ENCODE results near the gene RTTN. TPM values are rescaled to one million over a fixed set of nuclear protein-coding genes. Genes with fewer than 3 reads are reported as not detected.

The RTTN gene
- total RNA-seq, 1 experiment from 2014 or later, result 21.8 TPM

DNA sequence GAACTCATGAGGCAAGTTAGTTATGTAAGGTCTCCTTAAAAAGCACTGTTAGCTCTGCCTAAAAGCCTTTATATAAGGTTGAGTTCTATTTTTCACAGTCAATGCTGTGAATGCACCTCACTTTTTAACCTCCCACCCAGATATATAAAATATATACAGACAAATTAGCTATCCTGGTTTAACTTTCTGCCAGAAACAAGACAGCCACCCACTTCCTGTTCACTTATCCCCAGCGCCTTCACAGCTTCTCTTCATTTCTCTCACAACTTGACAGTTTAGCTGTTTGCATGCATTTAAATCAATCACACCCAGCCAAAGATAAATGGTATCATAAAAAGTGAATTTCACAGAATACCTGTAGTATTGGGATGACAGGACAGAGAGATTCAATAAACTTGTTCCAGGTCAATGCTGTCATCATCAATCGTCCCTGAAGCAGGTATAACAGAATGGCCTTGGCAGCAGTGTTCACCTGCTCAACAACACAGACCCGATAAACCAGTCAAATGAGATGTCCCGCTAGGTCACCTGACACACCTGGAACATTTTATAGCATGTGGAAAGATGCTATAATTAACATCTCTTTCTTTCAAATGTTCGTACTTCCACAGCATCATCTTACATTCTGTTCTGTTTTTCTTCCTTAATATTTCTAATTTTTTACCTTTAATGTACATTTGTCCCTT lies 55.7 kb downstream of the RTTN start:
- Histone ChIP-seq H3K36me3 (replicated peaks; ENCODE audit: control insufficient read depth, insufficient read depth, low read length) (no peaks in the 10 kb centered on the region; the same call in 1 of the 2 replicates), H3K27me3 (ENCODE audit: control insufficient read depth, insufficient read depth, low read length) (no peaks in the 10 kb centered on the region), H3K4me3 (ENCODE audit: insufficient read depth, low read depth, low read length) (no peak overlapping the region)
- no peak for DNase-seq

DNA sequence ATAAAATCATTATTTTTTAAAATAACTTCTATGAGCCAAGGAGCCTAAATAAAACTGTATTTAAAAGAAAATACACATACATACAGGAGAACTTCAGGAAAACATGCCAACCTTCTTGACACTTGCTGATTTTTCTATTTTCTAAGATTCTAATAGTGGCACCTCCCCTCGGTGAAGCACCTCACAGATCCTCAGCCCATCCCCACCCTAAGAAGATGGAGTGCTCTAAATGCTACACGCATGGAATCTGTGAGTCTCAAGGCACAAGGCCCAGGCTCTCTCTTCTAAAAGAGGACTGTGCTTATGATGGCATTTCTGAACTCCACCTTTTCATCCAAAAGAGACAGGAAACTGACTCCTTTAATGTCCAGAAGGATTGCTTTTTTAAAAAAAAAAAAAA lies 56.3 kb downstream of the RTTN start:
- no peaks in the 10 kb centered on the region; the same call in 1 of the 2 replicates for H3K36me3 ChIP-seq (replicated peaks; ENCODE audit: control insufficient read depth, insufficient read depth, low read length)
- DNase-seq, result no peak
- H3K27me3 ChIP-seq (ENCODE audit: control insufficient read depth, insufficient read depth, low read length), result no peaks in the 10 kb centered on the region
- H3K4me3 ChIP-seq (ENCODE audit: insufficient read depth, low read depth, low read length), result no peak overlapping the region

DNA sequence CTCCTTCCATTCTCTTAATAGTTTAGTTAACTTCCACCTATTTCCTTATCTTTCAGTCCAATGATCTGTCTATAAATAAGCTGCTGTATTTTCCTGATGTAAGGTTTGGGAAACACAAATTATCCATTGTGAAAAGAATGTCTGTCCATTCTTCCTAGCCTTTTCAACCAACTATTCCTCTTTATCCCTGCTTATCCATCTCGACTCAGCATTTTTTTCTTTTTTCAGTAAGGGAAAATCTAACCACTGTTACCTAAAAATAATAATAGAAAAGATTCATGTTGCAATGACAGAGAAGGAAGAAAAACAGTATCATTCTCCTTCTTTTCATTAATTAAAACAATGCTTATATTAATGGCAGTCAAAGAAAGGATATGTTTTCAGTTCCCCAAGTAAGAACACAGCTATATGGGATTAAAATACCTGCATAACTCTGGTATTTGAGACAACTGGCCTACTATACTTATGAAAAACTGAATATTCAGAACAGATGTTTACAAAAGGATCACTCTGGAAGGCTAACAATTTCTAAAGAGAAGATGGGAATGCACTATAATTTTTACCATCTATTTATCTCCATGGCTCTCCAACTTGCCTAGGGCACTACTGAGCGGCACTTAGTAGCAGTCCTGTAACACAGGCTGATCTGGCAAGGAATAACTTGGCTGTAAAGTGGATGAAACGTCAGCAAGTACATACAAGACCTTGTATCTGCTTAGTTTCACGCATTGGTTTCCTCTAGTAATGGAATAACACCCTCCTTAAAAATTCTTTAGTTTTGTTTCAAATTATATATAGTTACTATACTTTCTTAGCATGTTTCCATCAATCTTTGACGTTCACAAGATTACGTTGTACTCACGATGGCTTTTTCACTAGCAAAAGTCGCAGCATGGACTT lies 57.2 kb downstream of the RTTN start:
- Histone ChIP-seq H3K27me3 (ENCODE audit: control insufficient read depth, insufficient read depth, low read length) (no peaks in the 10 kb centered on the region), H3K4me3 (ENCODE audit: insufficient read depth, low read depth, low read length) (no peak overlapping the region), H3K36me3 (replicated peaks; ENCODE audit: control insufficient read depth, insufficient read depth, low read length) (no peaks in the 10 kb centered on the region; the same call in 1 of the 2 replicates)
- no peak for DNase-seq

DNA sequence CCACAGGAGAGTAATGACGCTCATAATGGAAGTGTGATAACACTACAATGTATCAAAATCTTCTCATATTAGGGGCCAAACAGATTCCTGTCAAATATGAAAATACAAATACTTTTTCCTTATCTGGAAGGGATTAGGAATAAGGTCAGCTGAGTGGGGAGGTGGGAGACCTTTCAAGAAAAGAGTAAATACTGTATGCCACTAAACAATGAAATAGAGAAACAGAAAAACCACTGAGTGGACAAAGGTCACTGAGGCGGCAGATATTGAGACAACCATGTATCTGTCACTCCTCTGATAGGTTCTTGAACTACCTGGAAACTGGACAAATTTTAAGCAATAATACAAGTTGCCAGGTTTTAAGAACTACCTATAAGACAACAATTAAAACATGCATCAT lies 59.3 kb downstream of the RTTN start:
- no peak overlapping the region for H3K4me3 ChIP-seq (ENCODE audit: insufficient read depth, low read depth, low read length)
- no peaks in the 10 kb centered on the region; the same call in 1 of the 2 replicates for H3K36me3 ChIP-seq (replicated peaks; ENCODE audit: control insufficient read depth, insufficient read depth, low read length)
- no peak for DNase-seq
- H3K27me3 ChIP-seq (ENCODE audit: control insufficient read depth, insufficient read depth, low read length), result no peaks in the 10 kb centered on the region

DNA sequence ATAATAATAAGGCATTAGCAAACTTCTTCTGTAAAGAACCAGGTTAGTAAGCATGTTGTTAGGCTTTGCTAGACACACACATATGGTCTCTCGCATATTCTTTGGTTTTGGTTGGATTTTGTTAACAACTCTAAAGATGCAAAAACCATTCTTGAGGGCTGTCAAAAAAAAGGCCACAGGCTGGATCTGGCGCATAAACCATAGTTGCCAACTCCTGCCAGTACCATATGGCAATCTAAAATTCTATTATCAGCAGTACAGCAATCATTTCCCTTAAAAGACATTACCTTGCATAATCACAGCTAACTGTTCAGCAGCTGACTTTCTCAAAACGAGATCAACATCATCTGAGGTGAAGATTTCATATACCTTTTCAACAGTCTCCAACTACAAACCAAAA lies 63.5 kb downstream of the RTTN start:
- Histone ChIP-seq H3K27me3 (ENCODE audit: control insufficient read depth, insufficient read depth, low read length) (no peaks in the 10 kb centered on the region), H3K36me3 (replicated peaks; ENCODE audit: control insufficient read depth, insufficient read depth, low read length) (no peaks in the 10 kb centered on the region), H3K4me3 (ENCODE audit: insufficient read depth, low read depth, low read length) (no peak overlapping the region)
- DNase-seq, result no peak

DNA sequence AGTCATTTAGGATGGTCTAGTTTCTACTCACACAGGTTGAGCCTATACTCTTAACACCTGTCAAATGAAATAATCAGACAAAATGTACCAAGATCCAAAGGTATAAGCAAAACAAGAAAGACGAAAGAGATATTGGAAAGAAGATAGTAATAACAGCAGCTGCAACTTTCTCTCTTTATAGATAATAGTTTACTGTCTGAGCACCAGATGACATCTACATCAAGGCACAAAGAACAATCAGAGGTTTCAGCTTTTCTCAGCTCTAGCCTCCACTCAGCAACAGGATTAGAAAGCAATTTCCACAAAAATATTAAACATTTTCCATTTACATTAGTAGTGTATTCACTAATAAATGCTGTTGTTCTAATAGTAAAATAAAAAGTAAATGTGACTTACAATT lies 66.3 kb downstream of the RTTN start:
- H3K36me3 ChIP-seq (replicated peaks; ENCODE audit: control insufficient read depth, insufficient read depth, low read length), result no peaks in the 10 kb centered on the region
- DNase-seq, result no peak
- no peaks in the 10 kb centered on the region for H3K27me3 ChIP-seq (ENCODE audit: control insufficient read depth, insufficient read depth, low read length)
- no peak overlapping the region for H3K4me3 ChIP-seq (ENCODE audit: insufficient read depth, low read depth, low read length)

DNA sequence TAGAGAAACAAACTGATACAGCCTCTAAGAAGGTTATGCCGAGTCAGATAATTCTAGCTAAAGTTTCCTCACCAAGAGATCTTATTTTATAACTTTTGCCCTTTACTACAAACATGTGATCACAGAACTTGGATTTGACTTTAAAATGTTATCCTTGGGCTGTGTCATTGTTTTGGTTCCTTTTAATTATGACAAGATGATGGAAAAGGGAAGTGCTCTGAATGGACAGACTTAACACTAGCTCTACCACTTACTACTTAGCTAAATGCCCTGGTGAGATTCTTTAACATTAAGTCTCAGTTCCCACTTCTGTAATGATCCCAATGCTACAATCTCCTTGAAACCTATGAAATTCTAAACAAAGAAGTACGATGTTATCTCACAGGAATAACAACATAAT lies 69.9 kb downstream of the RTTN start:
- H3K27me3 ChIP-seq (ENCODE audit: control insufficient read depth, insufficient read depth, low read length), result no peaks in the 10 kb centered on the region
- H3K36me3 ChIP-seq (replicated peaks; ENCODE audit: control insufficient read depth, insufficient read depth, low read length), result no peaks in the 10 kb centered on the region
- no peak for DNase-seq
- no peak overlapping the region for H3K4me3 ChIP-seq (ENCODE audit: insufficient read depth, low read depth, low read length)

DNA sequence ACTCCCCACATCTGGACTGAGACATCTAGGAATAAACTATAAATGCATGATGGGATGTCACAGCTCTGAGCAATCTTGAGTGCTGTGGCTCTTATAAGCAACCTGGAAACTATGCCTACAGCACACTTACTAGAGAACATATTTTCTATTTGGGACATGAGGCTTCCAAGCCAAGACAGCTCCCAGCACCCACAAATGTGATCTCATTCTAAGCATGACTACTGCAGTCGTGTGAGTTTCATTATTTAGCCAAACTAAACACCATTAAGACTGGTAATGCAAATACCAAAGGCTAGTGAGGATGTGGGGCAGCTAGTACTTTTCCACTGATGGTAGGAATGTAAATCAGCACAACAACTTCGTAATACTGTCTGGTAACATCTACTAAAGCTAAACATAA lies 72.5 kb downstream of the RTTN start:
- no peak for DNase-seq
- no peak overlapping the region for H3K4me3 ChIP-seq (ENCODE audit: insufficient read depth, low read depth, low read length)
- no peaks in the 10 kb centered on the region for H3K36me3 ChIP-seq (replicated peaks; ENCODE audit: control insufficient read depth, insufficient read depth, low read length)
- no peaks in the 10 kb centered on the region for H3K27me3 ChIP-seq (ENCODE audit: control insufficient read depth, insufficient read depth, low read length)

DNA sequence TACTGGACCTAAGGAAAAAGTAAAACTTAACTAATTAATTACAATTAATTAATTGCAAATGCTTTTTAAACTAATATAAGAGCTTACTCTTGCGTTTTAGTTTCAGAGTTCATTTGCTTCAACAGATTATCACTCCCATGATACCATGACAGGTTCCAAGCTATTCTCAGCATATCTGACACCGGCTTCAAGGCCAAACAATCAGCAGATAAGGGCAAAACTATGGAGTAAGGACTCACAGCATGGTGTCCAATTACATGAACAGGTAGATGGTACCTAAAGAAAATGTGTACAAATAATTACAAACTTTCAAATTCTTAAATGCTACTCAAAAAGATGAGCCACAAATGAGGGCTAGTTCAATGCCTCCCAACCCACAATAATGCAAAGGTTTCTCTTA lies 77.2 kb downstream of the RTTN start:
- Histone ChIP-seq H3K27me3 (ENCODE audit: control insufficient read depth, insufficient read depth, low read length) (no peaks in the 10 kb centered on the region), H3K4me3 (ENCODE audit: insufficient read depth, low read depth, low read length) (no peak overlapping the region), H3K36me3 (replicated peaks; ENCODE audit: control insufficient read depth, insufficient read depth, low read length) (no peaks in the 10 kb centered on the region; the same call in 1 of the 2 replicates)
- DNase-seq, result no peak

DNA sequence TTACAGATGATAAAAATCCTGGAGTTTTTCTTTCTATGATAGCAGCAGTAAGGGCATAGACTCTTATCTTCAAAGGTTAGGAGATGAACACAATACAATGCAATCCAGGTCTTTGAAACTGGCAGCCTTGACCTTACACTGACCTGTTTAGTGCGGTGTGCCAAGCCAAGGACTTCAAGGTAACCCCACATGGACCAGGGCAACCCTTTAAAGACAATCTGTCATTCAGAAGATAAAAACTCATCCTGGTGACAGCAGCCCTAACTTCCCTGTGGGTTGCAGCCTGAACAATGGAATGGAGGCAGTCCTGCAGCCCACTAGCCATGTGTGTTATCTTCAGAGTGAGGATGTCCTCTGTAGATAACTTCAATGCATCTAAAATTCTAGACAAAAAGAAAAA lies 78.1 kb downstream of the RTTN start:
- H3K4me3 ChIP-seq (ENCODE audit: insufficient read depth, low read depth, low read length), result no peak overlapping the region
- no peaks in the 10 kb centered on the region; the same call in 1 of the 2 replicates for H3K36me3 ChIP-seq (replicated peaks; ENCODE audit: control insufficient read depth, insufficient read depth, low read length)
- no peaks in the 10 kb centered on the region for H3K27me3 ChIP-seq (ENCODE audit: control insufficient read depth, insufficient read depth, low read length)
- DNase-seq, result no peak

DNA sequence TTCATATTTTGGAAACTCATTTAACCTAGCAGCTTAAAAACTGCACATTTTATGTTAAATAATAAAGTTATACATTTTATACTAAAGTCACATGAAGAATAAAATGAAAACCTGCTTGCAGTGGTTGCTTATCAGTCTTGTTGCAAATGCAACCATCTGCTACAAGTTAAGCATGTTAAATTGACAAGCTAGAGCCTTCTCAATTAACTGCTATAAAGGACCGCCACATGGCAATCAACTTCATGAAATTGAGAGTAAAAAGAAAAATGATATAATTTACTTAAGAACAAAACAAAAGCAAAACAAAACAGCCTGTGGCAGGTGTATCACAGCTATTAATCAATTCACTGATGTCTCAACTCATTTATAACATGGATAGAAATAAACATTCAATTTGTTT lies 78.7 kb downstream of the RTTN start:
- DNase-seq, result no peak
- Histone ChIP-seq H3K27me3 (ENCODE audit: control insufficient read depth, insufficient read depth, low read length) (no peaks in the 10 kb centered on the region), H3K4me3 (ENCODE audit: insufficient read depth, low read depth, low read length) (no peak overlapping the region), H3K36me3 (replicated peaks; ENCODE audit: control insufficient read depth, insufficient read depth, low read length) (no peaks in the 10 kb centered on the region; the same call in 1 of the 2 replicates)

DNA sequence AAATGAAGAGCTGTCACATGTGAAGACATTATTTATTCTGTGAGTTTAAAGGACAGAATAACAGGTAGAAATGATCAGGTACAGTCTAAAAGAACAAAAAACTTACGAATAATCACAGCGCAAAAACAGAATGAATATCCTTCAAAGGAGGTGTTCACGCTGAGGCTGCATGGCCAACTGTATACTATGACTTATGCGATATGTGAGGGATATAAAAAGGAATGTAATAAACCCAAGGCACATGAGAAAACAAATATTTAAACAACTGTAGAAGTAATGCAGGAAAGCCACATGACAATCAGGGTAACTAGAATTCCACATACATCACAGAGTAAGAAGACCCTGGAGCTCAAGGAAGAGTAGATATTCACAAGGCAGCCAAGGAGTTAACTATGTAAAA lies 81.3 kb downstream of the RTTN start:
- Histone ChIP-seq H3K27me3 (ENCODE audit: control insufficient read depth, insufficient read depth, low read length) (no peaks in the 10 kb centered on the region), H3K36me3 (replicated peaks; ENCODE audit: control insufficient read depth, insufficient read depth, low read length) (no peaks in the 10 kb centered on the region; the same call in 1 of the 2 replicates), H3K4me3 (ENCODE audit: insufficient read depth, low read depth, low read length) (no peak overlapping the region)
- DNase-seq, result no peak

DNA sequence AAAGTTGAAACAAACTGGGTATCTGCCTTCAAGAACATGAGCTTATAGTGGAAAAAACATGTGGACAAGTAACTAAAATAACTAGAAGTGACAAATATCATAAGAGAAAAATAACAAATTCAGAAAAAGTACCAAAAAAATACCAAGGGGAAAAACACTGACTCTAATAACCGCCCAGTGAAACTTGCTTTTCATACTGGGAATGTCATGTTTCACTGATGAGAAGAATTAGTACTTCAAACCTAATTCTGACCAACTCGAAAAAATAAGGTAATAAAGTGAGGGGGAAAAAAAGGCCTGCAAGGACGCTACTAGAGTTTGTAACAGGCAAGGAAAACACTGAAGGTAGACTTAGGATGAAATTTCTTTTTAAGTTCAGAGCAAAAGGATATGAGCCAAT lies 83.6 kb downstream of the RTTN start:
- no peak for DNase-seq
- Histone ChIP-seq H3K4me3 (ENCODE audit: insufficient read depth, low read depth, low read length) (no peak overlapping the region), H3K27me3 (ENCODE audit: control insufficient read depth, insufficient read depth, low read length) (no peaks in the 10 kb centered on the region), H3K36me3 (replicated peaks; ENCODE audit: control insufficient read depth, insufficient read depth, low read length) (no peaks in the 10 kb centered on the region; the same call in 1 of the 2 replicates)

DNA sequence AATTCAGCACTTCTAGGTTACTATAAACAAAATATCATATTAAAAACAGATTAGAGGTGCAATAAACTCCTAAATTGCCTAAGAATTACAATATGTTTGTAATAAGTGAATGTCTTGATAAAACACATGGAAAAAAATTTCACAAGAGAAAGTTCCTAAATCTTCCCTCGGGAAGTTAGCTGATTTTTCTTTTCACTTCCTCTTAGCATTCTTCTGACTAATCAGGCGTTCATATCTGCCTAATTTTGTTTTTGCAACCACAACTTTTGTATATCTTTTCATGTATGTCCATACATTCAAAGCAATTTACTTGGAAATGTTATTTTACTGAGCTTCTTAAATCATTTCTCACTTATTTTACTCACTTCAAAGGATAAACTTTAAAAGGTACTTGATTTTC lies 88.5 kb downstream of the RTTN start:
- no peak overlapping the region for H3K4me3 ChIP-seq (ENCODE audit: insufficient read depth, low read depth, low read length)
- no peaks in the 10 kb centered on the region for H3K36me3 ChIP-seq (replicated peaks; ENCODE audit: control insufficient read depth, insufficient read depth, low read length)
- no peaks in the 10 kb centered on the region for H3K27me3 ChIP-seq (ENCODE audit: control insufficient read depth, insufficient read depth, low read length)
- DNase-seq, result no peak

DNA sequence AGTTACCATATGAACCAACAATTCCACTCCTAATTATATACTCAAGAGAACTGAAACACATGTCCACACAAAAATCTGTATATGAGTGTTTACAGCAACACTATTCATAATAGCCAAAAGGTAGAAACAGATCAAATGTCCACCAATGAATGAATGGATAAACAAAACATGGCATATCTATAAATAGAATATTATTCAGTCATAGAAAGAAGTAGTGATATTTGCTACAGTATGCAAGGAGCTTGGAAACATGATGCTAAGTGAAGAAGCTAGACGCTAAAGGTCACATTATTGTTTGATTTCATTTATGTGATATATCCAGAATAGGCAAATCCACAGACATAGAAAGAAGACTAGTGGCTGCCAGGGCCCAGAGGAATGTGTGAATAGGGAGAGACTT lies 92.0 kb downstream of the RTTN start:
- DNase-seq, result no peak
- no peak overlapping the region for H3K4me3 ChIP-seq (ENCODE audit: insufficient read depth, low read depth, low read length)
- H3K27me3 ChIP-seq (ENCODE audit: control insufficient read depth, insufficient read depth, low read length), result no peaks in the 10 kb centered on the region
- H3K36me3 ChIP-seq (replicated peaks; ENCODE audit: control insufficient read depth, insufficient read depth, low read length), result no peaks in the 10 kb centered on the region

Measured in H7 (cell line).